Left renal pelvis (tissue), 4 donors: ENCODE data around the gene TLN1. TPM values are rescaled to one million over a fixed set of nuclear protein-coding genes. Genes with fewer than 3 reads are reported as not detected.

Experiments used
- DNase-seq, 4 donors: peaks; one replicate each; pipeline ENCODE4 v3.0.0-alpha.2; 2013; ENCODE audit warnings: low read depth in 4 of 4, low spot score in 3 of 4
- polyA plus RNA-seq, 4 donors: library from polyadenylated mRNA; unstranded; fragments of 120-200 nt; gene quantifications; one replicate each; pipeline ENCODE4 v1.2.1, GENCODE V29; 2013; ENCODE audit not compliant: insufficient read length in 4 of 4

Gene TLN1
- polyA plus RNA-seq, 4 donors, result 141 to 173 (median 163) TPM

DNA sequence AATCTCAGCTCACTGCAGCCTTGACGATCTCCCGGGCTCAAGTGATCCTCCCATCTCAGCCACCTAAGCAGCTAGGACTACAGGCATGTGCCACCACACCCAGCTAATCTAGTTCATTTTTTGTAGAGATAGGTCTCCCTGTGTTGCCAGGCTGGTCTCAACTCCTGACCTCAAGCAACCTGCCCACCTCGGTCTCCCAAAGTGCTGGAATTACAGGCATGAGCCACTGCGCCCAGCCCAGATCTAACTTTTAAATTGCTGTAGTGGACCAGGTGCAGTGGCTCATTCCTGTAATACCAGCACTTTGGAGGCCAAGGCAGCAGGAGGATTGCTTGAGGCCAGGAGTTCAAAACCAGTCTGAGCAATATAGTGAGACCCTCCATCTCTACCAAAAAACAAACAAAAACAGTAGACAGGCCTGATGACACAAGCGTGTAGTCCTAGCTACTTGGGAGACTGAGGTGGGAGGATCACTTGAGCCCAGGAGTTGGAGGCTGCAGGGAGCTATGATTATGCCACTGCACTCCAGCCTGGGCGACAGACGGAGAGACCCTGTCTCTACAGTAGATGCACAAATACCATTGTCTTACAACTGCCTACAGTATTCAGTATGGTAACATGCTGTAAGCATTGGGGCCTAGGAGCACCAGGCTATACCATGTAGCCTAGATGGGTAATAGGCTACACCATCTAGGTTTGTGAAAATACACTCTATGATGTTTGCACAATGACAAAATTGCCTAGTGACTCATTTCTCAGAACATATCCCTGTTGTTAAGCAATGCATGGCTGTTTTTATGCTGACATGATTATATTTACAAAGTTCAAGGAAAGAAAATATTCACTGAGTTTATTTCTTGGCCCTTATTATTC, 79.8 kb downstream of the TLN1 start:
- no peak for DNase-seq

DNA sequence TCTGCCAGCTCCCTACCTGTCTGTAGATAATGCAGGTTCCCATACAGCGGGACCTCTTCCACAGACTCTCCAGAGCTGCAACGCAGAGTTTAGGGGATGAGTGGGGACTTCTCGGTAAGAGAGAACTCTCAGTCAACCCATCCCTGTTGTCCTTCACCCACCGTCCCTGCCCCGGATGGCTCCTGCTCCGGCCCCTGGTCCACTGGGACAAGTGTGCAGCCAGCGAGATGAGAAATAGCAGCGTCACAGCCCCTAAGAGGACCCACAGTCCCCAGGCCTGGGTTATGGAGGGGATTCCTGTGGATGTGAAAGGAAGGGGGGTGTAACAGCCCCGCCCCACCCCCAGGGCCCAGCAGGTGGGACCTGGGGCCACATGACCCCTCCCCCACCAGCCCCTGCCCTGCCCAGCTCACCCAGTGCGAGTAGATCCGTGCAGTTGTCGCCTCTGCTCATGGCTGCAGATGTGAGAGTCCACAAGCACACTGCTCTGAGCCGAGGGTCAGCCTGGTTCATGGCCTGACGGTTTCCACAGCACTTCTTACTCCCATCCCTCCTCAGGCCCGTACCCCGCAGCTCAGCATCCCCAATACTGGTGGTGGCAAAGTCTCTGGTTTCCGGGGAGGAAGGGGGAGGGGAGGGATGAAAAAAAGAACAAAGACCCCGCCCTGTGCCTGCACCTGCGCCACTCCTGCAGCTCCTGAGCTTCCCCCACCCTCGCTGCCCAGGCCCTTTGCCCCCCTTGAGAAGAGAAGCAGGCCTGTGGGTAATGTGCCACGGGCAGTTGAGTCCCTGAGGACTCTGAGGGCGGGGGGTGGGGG, 81.4 kb downstream of the TLN1 start, which contains the start of gene SIT1:
Gene SIT1 (minus strand): TSS at position 591 of the 818 bp plus-strand sequence. CDS start 78 bp downstream, at position 513.
- DNase-seq, result no peak

DNA sequence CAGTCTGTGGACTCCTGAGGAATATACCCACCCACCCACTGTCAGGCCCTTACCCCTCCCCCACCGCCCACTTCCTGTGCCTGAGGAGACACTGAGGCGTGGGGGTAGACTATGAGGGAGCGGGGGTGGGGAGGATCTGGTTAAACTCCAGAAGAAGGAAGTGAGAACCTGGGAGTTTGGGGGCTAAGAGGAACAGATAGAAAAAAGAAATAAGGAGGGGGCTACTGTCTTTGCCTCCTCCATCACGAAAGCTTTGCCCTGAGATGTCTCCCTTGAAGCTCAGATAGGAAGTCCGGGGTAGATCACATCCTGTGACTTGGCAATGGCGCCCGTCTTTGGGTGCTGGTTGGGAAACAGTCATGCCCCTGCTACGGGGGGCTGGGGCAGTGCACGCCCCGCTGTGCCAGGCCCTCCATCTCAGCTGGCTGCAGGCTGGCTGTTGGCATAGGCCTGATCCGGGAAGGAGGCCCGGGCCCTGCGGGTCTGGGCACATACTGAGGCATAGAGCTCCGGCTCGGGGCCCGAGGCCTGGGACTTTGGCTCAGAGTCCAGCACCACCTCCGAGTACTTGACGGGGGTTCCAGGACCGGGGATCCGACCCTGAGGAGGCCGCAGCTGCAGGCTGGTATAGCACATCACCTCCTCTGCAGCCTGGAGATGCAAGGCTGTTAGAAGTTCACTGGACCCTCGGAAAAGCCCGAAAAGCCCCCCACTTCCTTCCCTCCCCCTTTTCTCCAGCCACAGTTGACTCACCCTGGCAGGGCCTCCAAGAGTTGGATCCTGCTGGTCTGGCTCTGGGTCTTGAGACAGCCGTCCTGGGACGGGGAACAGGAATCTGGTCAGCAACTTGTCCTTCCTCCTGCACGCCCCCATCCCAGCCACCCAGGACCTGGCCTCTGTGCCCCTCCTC, 82.3 kb downstream of the TLN1 start:
- no peak for DNase-seq

Other genes starting within 250 kb of the TLN1 start
- 10 to 100 TPM; 18.0 to 26.3 (median 18.6) TPM for gene RUSC2, start 242.1 kb downstream of the TLN1 start, polyA plus RNA-seq
- 10 to 100 TPM; 33.4 to 49.4 (median 34.7) TPM for gene TESK1, start 126.9 kb downstream of the TLN1 start, polyA plus RNA-seq
- gene CD72, start 113.8 kb downstream of the TLN1 start, polyA plus RNA-seq, result 1 to 10 TPM; 1.8 to 3.3 (median 2.2) TPM
- under 1 TPM in 2 of 4 donors, not detected in 2; 0.32 to 0.46 TPM for gene SIT1, start 81.3 kb downstream of the TLN1 start, polyA plus RNA-seq
- 1 to 10 TPM in 1 of 4 donors, not detected in 3; 2.5 TPM for gene RMRP, start 74.2 kb downstream of the TLN1 start, polyA plus RNA-seq
- gene CCDC107, start 73.9 kb downstream of the TLN1 start, polyA plus RNA-seq, result 10 to 100 TPM; 15.5 to 21.2 (median 18.4) TPM
- 10 to 100 TPM in 1 of 4 donors, 1 to 10 TPM in 3; 9.0 to 11.5 (median 9.8) TPM for gene ARHGEF39, start 67.0 kb downstream of the TLN1 start, polyA plus RNA-seq
- gene CA9, start 58.3 kb downstream of the TLN1 start, polyA plus RNA-seq, result 1 to 10 TPM in 1 of 4 donors, under 1 TPM in 3; 0.63 to 1.6 (median 0.73) TPM
- gene TPM2, start 42.3 kb downstream of the TLN1 start, polyA plus RNA-seq, result 100 to 1,000 TPM; 150 to 285 (median 184) TPM
- 10 to 100 TPM; 33.8 to 43.0 (median 39.2) TPM for gene CREB3, start 471 bp upstream of the TLN1 start, polyA plus RNA-seq
- gene GBA2, start 17.0 kb upstream of the TLN1 start, polyA plus RNA-seq, result 100 to 1,000 TPM in 2 of 4 donors, 10 to 100 TPM in 2; 62.5 to 131 (median 101) TPM
- gene RGP1, start 17.1 kb upstream of the TLN1 start, polyA plus RNA-seq, result 10 to 100 TPM; 25.7 to 28.2 (median 27.4) TPM
- gene MSMP, start 22.1 kb upstream of the TLN1 start, polyA plus RNA-seq, result not detected
- 10 to 100 TPM; 27.1 to 55.5 (median 30.6) TPM for gene NPR2, start 59.4 kb upstream of the TLN1 start, polyA plus RNA-seq
- gene SPAG8, start 80.1 kb upstream of the TLN1 start, polyA plus RNA-seq, result 1 to 10 TPM; 2.9 to 7.2 (median 5.7) TPM
- 10 to 100 TPM; 32.0 to 57.4 (median 53.8) TPM for gene HINT2, start 82.8 kb upstream of the TLN1 start, polyA plus RNA-seq
- gene FAM221B, start 96.5 kb upstream of the TLN1 start, polyA plus RNA-seq, result under 1 TPM; 0.11 to 0.35 (median 0.26) TPM
- 10 to 100 TPM; 28.8 to 44.5 (median 30.5) TPM for gene TMEM8B, start 97.0 kb upstream of the TLN1 start, polyA plus RNA-seq
- under 1 TPM in 1 of 4 donors, not detected in 3; 0.15 TPM for gene OR13J1, start 138.2 kb upstream of the TLN1 start, polyA plus RNA-seq
- gene HRCT1, start 174.0 kb upstream of the TLN1 start, polyA plus RNA-seq, result 1 to 10 TPM in 1 of 4 donors, under 1 TPM in 2, not detected in 1; 0.21 to 3.3 (median 0.50) TPM
- gene SPAAR, start 177.3 kb upstream of the TLN1 start, polyA plus RNA-seq, result 1 to 10 TPM in 3 of 4 donors, under 1 TPM in 1; 0.71 to 1.5 (median 1.3) TPM
- gene OR2S2, start 226.0 kb upstream of the TLN1 start, polyA plus RNA-seq, result not detected